ENCODE data around the gene CBLN3.
A peak's percentile ranks its signal among the peaks of the same experiment; 100 is the strongest.
"Not testable (repeated sequence)": the region's sequence is repeated elsewhere in the genome, so short reads cannot be mapped to it uniquely, and the experiment has no call there.

Gene CBLN3

GRCh38 chr14:24399999-24400718 is 29.3 kb downstream of the CBLN3 start:
- peak; percentile 14 for DNase-seq

GRCh38 chr14:24399447-24399822 is 30.0 kb downstream of the CBLN3 start:
- DNase-seq = peak; percentile 69

- no peak for DNase-seq
These were observed 30.6 kb downstream of the CBLN3 start, which contains the start of gene NYNRIN for GRCh38 chr14:24398653-24399446. TSS of gene NYNRIN (plus strand) at chr14:24399003. CDS start at chr14:24399247, 244 bp downstream.

- no peak for DNase-seq
These were observed 31.2 kb downstream of the CBLN3 start for GRCh38 chr14:24398293-24398652.

GRCh38 chr14:24397639-24398292 is 31.7 kb downstream of the CBLN3 start:
- no peak for DNase-seq

- DNase-seq = peak; percentile 15
These were observed 33.6 kb downstream of the CBLN3 start for GRCh38 chr14:24395609-24396582.

GRCh38 chr14:24394275-24394674 is 35.2 kb downstream of the CBLN3 start:
- DNase-seq = no peak

GRCh38 chr14:24392325-24393091 is 37.0 kb downstream of the CBLN3 start:
- peak; percentile 63 for DNase-seq

- DNase-seq = no peak
These were observed 38.6 kb downstream of the CBLN3 start for GRCh38 chr14:24390701-24391468.

GRCh38 chr14:24389226-24389848 is 40.1 kb downstream of the CBLN3 start:
- DNase-seq = no peak

GRCh38 chr14:24388474-24389179 is 40.8 kb downstream of the CBLN3 start:
- DNase-seq = no peak

GRCh38 chr14:24387579-24387978 is 41.9 kb downstream of the CBLN3 start:
- not testable (repeated sequence) for DNase-seq

- DNase-seq = no peak
These were observed 42.5 kb downstream of the CBLN3 start for GRCh38 chr14:24387009-24387345.

- no peak for DNase-seq
These were observed 43.9 kb downstream of the CBLN3 start for GRCh38 chr14:24385524-24385923.

- no peak for DNase-seq
These were observed 45.3 kb downstream of the CBLN3 start for GRCh38 chr14:24384169-24384568.

- DNase-seq = no peak
These were observed 47.5 kb downstream of the CBLN3 start for GRCh38 chr14:24382064-24382371.

GRCh38 chr14:24381363-24382063 is 48.0 kb downstream of the CBLN3 start:
- no peak for DNase-seq

GRCh38 chr14:24379907-24380730 is 49.3 kb downstream of the CBLN3 start:
- no peak for DNase-seq

All from DMS79 treated with DMSO at 0.1 percent for 48 hours (cell line).